Measurements from ENCODE around the gene ABI3.
A peak's percentile ranks its signal among the peaks of the same experiment; 100 is the strongest.
"Not testable (repeated sequence)": the region's sequence is repeated elsewhere in the genome, so short reads cannot be mapped to it uniquely, and the experiment has no call there.

Gene ABI3

GRCh38 chr17:49249292-49249794, 38.8 kb downstream of the ABI3 start:
- H3K4me3 ChIP-seq (ENCODE audit: low read depth, low read length) = no peak overlapping the region

- no peak overlapping the region for H3K4me3 ChIP-seq (ENCODE audit: low read depth, low read length)
Measured at GRCh38 chr17:49249890-49250522, 39.5 kb downstream of the ABI3 start.

- H3K4me3 ChIP-seq (ENCODE audit: low read depth, low read length) = no peak overlapping the region
Measured at GRCh38 chr17:49252148-49252695, 41.7 kb downstream of the ABI3 start.

- no peak overlapping the region for H3K4me3 ChIP-seq (ENCODE audit: low read depth, low read length)
Measured at GRCh38 chr17:49254066-49254465, 43.6 kb downstream of the ABI3 start.

- no peak overlapping the region for H3K4me3 ChIP-seq (ENCODE audit: low read depth, low read length)
Measured at GRCh38 chr17:49255125-49255524, 44.6 kb downstream of the ABI3 start.

GRCh38 chr17:49258394-49258793, 47.9 kb downstream of the ABI3 start:
- no peak overlapping the region for H3K4me3 ChIP-seq (ENCODE audit: low read depth, low read length)

GRCh38 chr17:49259663-49260010, 49.1 kb downstream of the ABI3 start:
- peak overlapping the region; percentile 47 for H3K4me3 ChIP-seq (ENCODE audit: low read depth, low read length)

- H3K4me3 ChIP-seq (ENCODE audit: low read depth, low read length) = peak overlapping the region; percentile 47
Measured at GRCh38 chr17:49260011-49260816, 49.7 kb downstream of the ABI3 start.

- H3K4me3 ChIP-seq (ENCODE audit: low read depth, low read length) = peak overlapping the region; percentile 47
Measured at GRCh38 chr17:49260817-49261291, 50.3 kb downstream of the ABI3 start.

GRCh38 chr17:49261540-49261939, 51.0 kb downstream of the ABI3 start:
- not testable (repeated sequence) for H3K4me3 ChIP-seq (ENCODE audit: low read depth, low read length)

- no peak overlapping the region for H3K4me3 ChIP-seq (ENCODE audit: low read depth, low read length)
Measured at GRCh38 chr17:49266233-49266632, 55.7 kb downstream of the ABI3 start.

GRCh38 chr17:49267912-49268311, 57.4 kb downstream of the ABI3 start:
- H3K4me3 ChIP-seq (ENCODE audit: low read depth, low read length) = no peak overlapping the region

- H3K4me3 ChIP-seq (ENCODE audit: low read depth, low read length) = no peak overlapping the region
Measured at GRCh38 chr17:49269356-49269755, 58.8 kb downstream of the ABI3 start.

All from iPS-11a (cell line).